Loucy (cell line): ENCODE data around the gene TET2.

Experiments
- H2AFZ ChIP-seq: fragments of 200-600 bp; sonication (generic); 2 replicates; pipeline ENCODE4 v1.6.0; 2016; ENCODE audit warnings: antibody characterized with exemption, mild to moderate bottlenecking, low read length, moderate library complexity
- H3F3A ChIP-seq: fragments of 200-600 bp; 2 replicates; pipeline ENCODE4 v1.6.0; 2016; ENCODE audit warnings: antibody characterized with exemption, low read depth, mild to moderate bottlenecking
- H3K27me3 ChIP-seq: fragments of 200-600 bp; sonication (generic); 2 replicates; pipeline ENCODE4 v1.6.1; 2014; ENCODE audit warnings: low read length, mild to moderate bottlenecking; ENCODE audit not compliant: insufficient read depth, poor library complexity, severe bottlenecking
- H3K36me3 ChIP-seq: fragments of 200-600 bp; sonication (generic); 2 replicates; pipeline ENCODE4 v1.6.1; 2016; ENCODE audit warnings: low read length; ENCODE audit not compliant: insufficient read depth
- H3K4me1 ChIP-seq: fragments of 200-600 bp; sonication (generic); 2 replicates; pipeline ENCODE4 v1.5.1; 2014; ENCODE audit warnings: low read length, mild to moderate bottlenecking; ENCODE audit not compliant: insufficient read depth, poor library complexity, severe bottlenecking
- H3K4me2 ChIP-seq: fragments of 200-600 bp; sonication (generic); 2 replicates; pipeline ENCODE4 v1.6.0; 2014; ENCODE audit warnings: antibody characterized with exemption, low read length, low read depth, mild to moderate bottlenecking; ENCODE audit not compliant: poor library complexity, severe bottlenecking
- H3K4me3 ChIP-seq: fragments of 200-600 bp; sonication (generic); 2 replicates; pipeline ENCODE4 v1.5.1; 2014; ENCODE audit warnings: low read length, mild to moderate bottlenecking, mixed read lengths; ENCODE audit not compliant: poor library complexity, severe bottlenecking
- H3K79me2 ChIP-seq: fragments of 200-600 bp; sonication (generic); 2 replicates; pipeline ENCODE4 v1.6.1; 2014; ENCODE audit warnings: low read length; ENCODE audit not compliant: insufficient read depth
- H3K9ac ChIP-seq: fragments of 200-600 bp; sonication (generic); 2 replicates; pipeline ENCODE4 v1.6.0; 2014; ENCODE audit warnings: mild to moderate bottlenecking, low read depth, low read length, moderate library complexity; ENCODE audit not compliant: poor library complexity, severe bottlenecking
- H3K9me2 ChIP-seq: fragments of 200-600 bp; sonication (generic); replicated peaks from 2 replicates; pipeline ENCODE4 v1.6.1; 2016; ENCODE audit warnings: low read depth, low read length, mixed read lengths
- H3K9me3 ChIP-seq: fragments of 200-600 bp; sonication (generic); 2 replicates; pipeline ENCODE4 v1.6.1; 2014; ENCODE audit warnings: mild to moderate bottlenecking, antibody characterized with exemption, low read length, low read depth; ENCODE audit not compliant: insufficient read depth
- H4K20me1 ChIP-seq: fragments of 200-600 bp; sonication (generic); 2 replicates; pipeline ENCODE4 v1.6.0; 2014; ENCODE audit warnings: antibody characterized with exemption, low read length, mild to moderate bottlenecking; ENCODE audit not compliant: insufficient read depth, poor library complexity, severe bottlenecking
- CTCF ChIP-seq: fragments of 200-600 bp; sonication (generic); conservative IDR thresholded peaks from 2 replicates; pipeline ENCODE4 v1.5.1; 2014; ENCODE audit warnings: mild to moderate bottlenecking, antibody characterized with exemption, low read length
- EZH2phosphoT487 ChIP-seq: fragments of 200-600 bp; IDR thresholded peaks from 2 replicates; pipeline ENCODE4 v1.6.1; 2018; ENCODE audit warnings: antibody characterized with exemption, mild to moderate bottlenecking, moderate library complexity, borderline replicate concordance

The TET2 gene

GRCh38 chr4:105133976-105134375, 12.7 kb upstream of the TET2 start:
- no peaks in the 10 kb centered on the region for H3K4me1 ChIP-seq
- H3K4me3 ChIP-seq = no peak overlapping the region
- H4K20me1 ChIP-seq = no peaks in the 10 kb centered on the region

GRCh38 chr4:105135785-105136184, 10.9 kb upstream of the TET2 start:
- Histone ChIP-seq H3K27me3 (no peaks in the 10 kb centered on the region), H3K79me2 (no peaks in the 10 kb centered on the region), H3K4me1 (no peaks in the 10 kb centered on the region), H3K4me3 (no peak overlapping the region), H3K9ac (no peak overlapping the region), H4K20me1 (no peaks in the 10 kb centered on the region), H3K9me3 (no peaks in the 10 kb centered on the region), H3K9me2 (no peaks in the 10 kb centered on the region), H3F3A (no peaks in the 10 kb centered on the region), H3K36me3 (no peaks in the 10 kb centered on the region), H2AFZ (no peak overlapping the region), H3K4me2 (no peak overlapping the region)
- TF ChIP-seq CTCF = no peak

More at GRCh38 chr4:105133976-105134375, 12.7 kb upstream of the TET2 start:
- no peaks in the 10 kb centered on the region for H3K36me3 ChIP-seq
- TF ChIP-seq CTCF = no peak
- no peak for TF ChIP-seq EZH2phosphoT487
- H3K9me3 ChIP-seq = no peaks in the 10 kb centered on the region
- no peaks in the 10 kb centered on the region for H3F3A ChIP-seq
- no peak overlapping the region for H3K4me2 ChIP-seq
- no peaks in the 10 kb centered on the region for H3K9me2 ChIP-seq
- no peak overlapping the region for H3K9ac ChIP-seq
- H3K27me3 ChIP-seq = no peaks in the 10 kb centered on the region
- no peak overlapping the region for H2AFZ ChIP-seq
- H3K79me2 ChIP-seq = no peaks in the 10 kb centered on the region

DNA sequence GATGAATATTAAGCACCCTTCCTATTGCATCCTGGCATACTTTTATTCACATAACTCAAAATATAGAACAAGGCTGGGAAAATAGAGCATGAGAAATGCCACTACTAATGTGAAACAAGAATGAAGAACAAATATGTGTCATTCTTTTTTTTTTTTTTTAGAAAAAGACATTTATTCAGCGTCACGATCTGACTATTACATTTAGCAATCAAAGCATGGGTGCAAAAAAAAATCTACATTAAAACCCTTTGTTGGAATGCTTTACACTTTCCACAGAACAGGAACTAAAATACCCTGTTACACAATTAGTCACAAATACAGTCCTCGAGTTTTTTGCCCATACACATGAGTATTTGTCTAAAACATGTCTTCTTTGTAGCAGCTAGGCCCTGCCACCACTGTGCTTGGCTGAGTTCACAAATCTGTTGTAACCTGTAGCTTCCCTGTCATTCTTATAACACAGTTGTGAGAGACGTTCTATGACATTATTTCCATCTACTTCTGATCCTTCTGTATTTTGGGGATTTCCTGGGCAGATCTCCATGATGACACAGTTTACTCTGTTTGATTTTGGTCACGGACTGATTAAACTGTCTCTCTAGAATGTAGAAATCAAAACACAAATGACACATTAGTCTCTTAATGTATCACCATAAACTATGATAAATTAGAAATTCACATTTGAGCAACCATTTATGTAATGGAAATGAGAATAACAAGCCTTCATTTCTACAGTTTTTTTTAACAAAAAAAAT, 9.4 kb upstream of the TET2 start:
- Histone ChIP-seq H3F3A (no peaks in the 10 kb centered on the region), H3K4me2 (no peak overlapping the region)
- TF ChIP-seq CTCF = no peak
- no peak for TF ChIP-seq EZH2phosphoT487

More for the DNA sequence above, 9.4 kb upstream of the TET2 start:
- H2AFZ ChIP-seq = no peak overlapping the region
- H3K27me3 ChIP-seq = no peaks in the 10 kb centered on the region
- no peak overlapping the region for H3K4me3 ChIP-seq
- no peaks in the 10 kb centered on the region for H4K20me1 ChIP-seq
- no peaks in the 10 kb centered on the region for H3K9me3 ChIP-seq
- H3K9ac ChIP-seq = no peak overlapping the region
- H3K79me2 ChIP-seq = no peaks in the 10 kb centered on the region
- no peaks in the 10 kb centered on the region for H3K36me3 ChIP-seq
- no peaks in the 10 kb centered on the region for H3K4me1 ChIP-seq
- no peaks in the 10 kb centered on the region for H3K9me2 ChIP-seq
